HuH-7 (cell line): ENCODE measurements around the gene ADAMTSL1.

Source experiments
- DNase-seq: peaks from one replicate; pipeline ENCODE4 v3.0.0; 2011; ENCODE audit warnings: low spot score

ADAMTSL1 gene

DNA sequence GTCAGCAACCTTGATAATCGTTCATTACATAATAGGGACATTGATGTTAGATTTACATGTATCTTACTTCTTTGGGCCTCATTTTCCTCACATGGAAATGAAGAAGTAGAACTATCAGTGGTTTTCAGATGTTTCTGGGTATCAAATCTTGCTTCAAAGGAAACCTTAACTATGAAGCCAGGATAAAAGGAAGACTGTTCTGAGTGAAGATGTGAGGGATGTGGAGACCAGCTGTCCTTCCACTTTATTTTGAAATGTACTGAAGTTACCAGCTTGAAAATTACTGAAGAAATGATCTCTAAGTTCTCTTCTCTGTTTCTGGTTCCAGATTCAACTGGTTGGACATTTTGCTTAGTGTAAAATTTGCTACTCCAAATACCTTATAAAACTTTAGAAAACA is 186.0 kb downstream of the ADAMTSL1 start:
- no peak for DNase-seq

DNA sequence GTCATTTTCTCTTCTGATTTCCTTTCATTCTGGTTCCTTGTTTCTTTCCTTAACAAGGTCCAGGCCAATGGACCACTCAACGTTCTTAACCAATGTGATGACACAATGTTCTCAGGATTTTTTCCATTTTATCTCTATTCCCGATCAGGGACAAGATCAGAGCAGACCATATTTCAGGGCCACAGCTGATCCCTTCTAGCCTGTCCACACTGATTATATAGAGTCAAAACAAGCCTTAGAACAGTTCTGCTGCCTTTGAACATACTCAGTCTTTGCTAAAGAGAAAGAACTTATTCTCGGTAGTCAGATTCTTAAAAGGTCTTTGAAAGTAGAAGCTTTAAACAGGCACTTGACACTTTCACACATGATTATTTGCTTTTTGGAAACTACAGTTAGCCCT is 188.4 kb downstream of the ADAMTSL1 start:
- DNase-seq, result no peak

DNA sequence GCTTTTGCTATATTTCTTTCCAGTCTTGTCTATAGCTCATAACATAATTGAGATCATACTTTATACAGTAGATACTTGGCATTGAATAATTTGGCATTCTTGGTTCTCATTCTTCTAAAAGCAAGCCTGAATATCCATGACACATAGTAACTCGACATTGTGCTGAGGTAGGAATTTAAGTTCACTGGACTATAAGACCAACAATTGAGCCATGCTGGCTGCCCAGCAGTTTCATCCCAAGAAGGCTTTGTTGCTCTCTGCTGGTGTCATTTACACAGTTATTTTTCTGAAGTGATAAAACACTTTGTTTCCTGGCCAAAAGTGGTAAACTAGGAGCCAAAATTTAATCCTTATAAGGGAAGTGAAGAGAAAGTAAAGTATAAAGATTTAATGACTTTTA is 192.0 kb downstream of the ADAMTSL1 start:
- no peak for DNase-seq

DNA sequence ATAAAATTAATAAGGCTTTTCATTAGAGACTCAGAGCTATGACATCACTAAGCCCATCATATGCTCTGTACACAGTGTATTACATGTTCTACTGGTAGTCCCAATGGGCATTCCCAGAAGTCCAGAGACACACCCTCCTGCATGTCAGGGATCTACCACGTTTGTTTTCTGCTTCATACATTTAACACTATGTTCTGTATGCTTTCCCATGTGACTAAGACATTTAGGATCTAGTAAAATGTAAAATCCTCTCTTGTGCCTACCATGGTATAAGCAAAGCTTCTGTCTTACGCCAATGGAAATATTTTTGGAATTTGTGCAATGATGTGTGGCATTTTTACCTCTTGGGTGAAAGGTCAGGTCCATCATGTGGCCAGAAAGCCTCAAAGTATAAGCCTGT is 192.4 kb downstream of the ADAMTSL1 start:
- no peak for DNase-seq

DNA sequence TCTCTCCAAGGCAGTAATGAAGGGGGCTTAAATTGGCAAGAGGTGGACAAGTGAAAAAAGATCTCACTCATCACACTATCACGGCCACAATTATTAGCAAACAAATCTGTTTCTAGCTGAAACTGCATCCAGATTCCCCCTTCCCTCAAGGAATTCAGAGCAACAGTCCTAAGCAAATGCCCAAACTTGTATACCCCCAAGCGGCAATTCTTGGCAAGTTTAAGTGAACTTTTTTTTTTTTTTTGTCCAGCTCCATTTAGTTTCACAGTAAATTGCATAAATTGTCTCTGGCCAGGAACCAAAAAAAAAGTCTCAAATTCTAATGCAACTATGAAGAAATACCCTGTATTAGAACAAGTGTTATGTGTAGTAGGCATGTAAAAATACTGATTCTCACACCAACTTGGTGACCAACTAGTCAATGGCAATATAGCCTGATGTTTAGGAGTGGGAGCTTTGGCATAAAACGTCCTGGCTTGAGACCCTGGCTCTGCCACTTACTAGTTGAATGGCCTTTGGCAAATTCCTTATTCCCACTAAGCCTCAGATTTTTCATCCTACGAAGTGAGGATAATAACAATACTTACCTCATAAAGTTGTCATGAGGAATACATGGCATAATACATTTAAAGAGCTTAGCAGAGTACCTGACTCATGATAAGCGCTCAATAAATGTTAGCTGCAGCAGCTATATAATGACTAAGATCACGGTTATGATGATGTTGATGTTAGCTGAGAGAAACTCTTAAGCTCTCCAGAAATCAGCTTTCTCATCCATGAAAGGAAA is 193.2 kb downstream of the ADAMTSL1 start:
- DNase-seq, result no peak

DNA sequence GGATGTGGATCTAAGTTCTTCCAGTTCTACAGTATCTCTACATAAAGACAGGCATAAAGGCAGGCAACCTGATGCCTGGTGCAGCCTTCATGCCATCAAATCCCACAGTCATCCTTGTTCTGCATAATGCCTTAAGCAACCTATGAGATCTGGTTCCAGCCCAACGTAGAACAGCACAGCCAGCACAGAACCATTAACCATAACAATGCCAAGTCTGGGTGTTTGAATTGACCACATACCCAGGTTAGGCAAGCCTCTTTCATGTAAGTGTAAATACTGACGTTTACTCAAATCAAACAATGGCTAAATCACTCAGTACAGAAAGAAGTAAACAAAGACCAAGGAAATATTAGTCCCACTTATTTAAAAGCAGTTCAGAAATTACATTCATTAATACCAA is 195.0 kb downstream of the ADAMTSL1 start:
- DNase-seq, result no peak

DNA sequence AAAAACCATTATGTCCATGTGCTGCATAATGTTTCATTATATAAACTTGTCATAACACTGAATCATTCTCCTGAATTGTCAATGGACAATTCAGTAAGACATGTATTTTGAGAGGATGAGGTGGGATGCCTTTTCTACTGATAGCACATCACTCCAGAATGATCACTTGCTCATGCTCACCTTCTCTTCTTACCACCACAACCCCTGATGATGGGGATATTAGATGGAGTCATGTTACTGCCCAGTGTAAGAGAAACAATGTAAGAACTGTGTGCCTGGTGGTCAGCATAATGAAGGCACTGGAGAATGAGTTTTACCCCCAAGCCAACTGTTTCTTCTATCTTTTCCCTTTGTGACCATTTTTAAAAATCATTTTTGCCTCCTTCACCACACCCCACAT is 198.8 kb downstream of the ADAMTSL1 start:
- no peak for DNase-seq

DNA sequence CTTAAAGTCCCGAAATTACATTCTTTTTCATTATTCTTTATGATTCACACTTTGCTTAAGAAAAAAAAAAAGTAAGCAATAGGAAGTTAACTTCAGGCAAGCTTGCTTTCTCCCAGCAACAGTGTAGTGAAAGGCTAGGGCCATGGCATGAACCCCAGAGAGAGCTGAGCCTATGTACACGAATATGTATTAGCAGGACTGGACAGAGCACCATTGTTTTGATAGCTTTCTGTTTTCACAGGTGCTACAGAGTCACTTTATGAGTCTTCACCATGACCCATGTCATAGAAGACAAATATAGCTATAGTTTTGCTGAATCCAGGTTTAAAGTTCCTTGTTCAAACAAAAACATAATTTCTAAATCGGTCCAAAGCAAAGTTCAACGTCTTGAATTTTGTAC is 199.2 kb downstream of the ADAMTSL1 start:
- no peak for DNase-seq

DNA sequence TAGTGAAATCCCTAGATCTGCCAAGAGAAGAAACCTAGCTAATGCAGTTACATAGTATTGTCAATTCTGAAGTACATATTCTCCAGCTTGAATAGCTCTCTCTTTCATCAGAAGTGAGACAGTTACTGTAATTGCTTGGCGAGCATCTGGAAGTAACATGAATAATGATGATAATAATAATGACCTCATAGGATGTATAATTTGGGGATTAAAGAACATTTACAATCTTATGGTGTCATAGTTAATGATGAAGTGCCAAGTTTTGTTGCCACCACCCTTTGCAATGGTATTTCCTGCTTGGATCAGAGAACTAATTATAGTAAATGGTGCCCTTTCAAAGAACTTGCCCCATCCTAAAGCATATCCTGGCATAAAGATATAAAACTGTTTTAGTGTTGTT is 201.4 kb downstream of the ADAMTSL1 start:
- DNase-seq, result no peak

DNA sequence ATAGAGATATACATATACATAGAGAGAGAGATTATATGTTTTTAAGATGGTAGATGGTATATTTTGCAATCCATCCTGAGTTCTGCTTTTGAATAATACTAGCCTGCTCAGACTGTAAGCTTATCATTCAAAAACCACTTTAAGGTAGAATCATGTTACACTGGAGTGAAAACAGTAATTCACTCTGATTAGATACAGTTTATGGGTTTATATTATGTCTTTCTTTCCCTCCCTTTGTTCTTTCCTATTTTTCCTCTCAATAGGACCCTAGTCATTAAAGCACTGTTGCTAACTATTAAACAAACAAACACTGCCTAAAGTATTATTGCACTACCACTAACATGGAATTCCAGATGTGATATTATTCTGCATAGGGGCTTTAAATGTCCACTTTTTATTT is 202.0 kb downstream of the ADAMTSL1 start:
- no peak for DNase-seq

DNA sequence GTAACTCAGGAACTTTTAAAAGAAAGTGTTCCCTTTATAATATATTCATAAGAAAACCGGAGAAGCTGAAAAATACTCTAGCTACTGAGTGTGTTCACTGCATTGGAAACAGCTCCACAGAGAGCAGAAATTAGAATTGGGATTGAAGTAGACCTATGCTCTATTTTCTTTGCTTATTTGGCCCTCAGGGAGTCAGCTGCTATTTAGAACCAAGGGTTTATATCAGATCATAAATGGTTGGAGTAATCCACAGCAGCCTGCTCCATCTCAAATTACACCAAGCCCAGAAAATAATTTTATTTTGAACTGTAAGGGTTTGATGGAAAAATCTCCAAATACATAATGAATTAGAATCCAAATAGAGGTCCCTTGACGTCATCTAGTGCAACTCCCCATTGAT is 202.6 kb downstream of the ADAMTSL1 start:
- no peak for DNase-seq

DNA sequence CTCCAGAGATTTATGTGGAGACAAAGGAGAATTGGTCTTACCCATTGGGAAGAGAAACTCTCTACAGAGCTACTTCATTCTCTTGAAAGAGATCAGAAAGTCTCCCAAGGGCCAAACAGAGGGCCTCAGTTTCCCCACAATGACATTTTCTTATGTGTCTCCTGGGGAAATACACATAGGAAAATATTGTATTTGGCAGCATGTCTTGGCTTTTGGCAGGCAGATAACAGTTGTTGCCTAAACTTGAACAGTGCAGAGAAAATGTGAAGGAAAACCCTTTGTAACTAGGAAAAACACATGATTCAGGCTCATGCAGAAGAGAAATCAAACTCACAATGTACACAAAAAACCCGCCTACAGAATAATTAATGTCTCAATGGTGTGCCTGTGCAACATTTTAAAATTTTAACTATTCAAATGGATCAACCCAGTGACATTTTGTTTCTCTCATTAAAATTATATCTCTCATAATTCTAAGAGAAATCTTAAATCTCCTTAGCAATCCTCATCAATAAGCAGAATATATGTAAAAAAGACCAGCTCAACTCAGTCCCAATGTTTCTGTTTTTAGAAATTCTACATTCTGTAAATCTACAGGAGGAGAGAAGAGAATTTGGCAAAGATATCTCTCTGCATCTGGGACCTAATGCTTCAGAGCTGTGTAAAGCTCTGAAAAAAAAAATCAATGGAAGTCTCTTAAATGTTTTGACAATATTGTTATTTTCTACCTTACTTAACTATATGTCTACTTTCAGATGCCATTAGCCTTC is 205.1 kb downstream of the ADAMTSL1 start:
- no peak for DNase-seq

DNA sequence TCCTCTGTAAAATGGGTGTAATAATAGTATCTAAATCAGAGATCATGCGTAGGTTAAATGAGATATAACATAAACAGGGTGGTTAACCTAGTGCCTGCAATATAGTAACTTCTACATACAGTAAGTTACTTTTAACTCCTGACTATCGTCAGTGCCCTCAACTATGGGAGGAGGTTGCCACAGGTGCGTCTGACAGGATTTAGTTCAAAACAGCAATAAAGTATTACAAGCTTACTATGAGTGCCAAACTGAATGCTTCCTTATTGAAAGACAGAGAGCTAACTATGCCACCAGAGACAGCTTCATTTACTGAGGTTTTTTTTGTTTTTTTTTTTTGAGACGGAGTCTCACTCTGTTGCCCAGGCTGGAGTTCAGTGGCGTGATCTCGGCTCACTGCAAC is 209.0 kb downstream of the ADAMTSL1 start:
- DNase-seq, result no peak

DNA sequence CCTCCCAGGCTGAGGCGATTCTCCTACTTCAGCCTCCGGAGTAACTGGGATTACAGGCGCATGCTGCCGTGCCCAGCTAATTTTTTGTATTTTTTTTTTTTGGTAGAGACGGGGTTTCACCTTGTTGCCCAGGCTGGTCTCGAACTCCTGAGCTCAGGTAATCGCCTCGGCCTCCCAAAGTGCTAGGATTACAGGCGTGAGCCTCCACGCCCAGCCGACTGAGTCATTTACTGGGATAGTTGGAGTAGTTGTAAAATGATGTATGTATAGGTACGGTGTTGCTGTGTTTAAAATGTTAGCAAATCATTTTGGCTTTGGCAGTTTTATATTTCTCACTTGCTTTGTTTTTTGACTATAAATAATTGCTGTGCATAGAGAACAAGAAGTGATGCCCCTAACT is 209.4 kb downstream of the ADAMTSL1 start:
- no peak for DNase-seq

DNA sequence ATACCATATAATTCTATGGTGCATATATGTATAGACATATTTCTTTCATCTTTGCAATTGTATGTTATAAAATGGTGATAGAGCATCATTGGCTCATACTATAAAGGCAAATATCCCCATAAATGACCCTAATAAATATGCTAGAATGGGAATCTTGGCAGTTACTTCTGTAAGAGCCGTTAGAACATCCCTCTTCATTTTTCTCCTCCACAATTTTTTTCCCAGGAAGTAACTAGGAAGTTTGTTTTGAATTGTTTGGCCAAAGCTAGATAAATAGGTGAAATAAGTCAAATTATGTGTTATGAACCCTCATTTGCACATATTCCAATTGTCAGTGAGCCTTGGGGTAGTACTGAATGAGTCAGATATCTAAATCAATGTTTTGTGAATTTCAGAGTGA is 209.9 kb downstream of the ADAMTSL1 start:
- no peak for DNase-seq

DNA sequence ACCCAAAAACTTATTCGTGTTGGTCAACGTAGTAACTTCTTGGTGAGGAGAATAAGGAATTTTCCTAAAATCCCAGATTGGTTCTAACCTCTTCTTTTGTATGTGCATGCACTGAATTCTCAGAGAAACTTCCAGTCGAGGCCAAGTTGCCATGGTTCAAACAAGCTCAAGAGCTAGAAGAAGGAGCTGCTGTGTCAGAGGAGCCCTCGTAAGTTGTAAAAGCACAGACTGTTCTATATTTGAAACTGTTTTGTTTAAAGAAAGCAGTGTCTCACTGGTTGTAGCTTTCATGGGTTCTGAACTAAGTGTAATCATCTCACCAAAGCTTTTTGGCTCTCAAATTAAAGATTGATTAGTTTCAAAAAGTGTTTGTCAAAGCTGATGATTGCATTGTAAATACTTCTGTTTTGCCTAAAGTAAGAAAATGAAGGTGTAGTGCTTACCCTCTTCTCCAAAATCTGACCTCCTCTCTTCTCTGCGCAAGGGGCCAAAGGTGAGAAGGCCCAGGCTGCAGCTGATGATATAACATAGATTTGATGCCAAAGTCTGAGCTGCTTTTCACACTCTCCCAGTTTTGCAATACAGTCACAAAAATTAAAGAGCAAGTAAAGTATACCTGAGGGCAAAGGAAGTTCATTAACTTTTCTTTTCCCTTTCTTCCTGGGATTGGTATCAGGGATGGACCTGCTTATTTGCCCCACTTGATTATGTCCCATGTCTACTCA is 210.8 kb downstream of the ADAMTSL1 start:
- no peak for DNase-seq

DNA sequence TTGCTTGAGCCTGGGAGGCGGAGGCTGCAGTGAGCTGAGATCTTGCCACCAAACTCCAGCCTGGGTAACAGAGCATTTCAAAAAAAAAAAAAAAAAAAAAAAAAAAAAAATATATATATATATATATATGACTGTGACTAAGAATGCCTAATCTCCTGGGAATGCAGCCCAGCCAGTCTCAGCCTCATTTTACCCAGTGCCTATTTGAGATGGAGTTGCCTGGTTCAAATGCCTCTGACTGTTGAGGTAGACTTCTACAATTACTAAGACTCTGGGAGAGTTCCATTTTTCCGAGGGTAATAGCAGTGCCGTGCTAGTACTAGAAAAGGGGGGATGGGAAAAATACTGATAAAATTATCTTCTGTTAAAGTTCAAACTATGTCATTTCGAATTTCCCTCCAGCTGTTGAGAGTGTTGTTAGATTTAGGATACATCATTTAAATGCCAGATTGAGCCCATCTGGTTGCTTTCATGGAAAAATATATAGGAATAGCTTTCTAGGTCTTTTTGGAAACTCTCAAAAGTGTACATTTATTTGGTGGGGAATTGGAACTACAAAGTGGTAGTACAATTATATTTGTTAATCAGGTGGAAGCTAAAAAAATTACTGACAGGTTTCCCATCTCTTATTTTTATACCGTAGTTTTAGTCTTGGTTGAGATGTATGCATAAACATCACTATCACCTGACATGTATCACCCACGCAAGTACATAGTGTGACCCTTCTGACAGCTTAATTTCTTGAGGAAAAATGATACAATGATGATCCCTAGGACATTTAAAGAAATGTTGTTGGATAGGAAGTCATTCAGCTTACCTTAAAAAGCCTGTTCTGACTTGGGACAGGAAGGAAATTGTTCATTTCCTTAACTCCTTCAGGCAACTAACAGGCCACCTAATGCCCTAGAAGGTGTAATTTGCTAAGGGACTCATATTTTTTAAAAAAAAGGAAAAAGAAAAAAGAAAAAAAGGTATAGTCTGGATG is 214.9 kb downstream of the ADAMTSL1 start:
- no peak for DNase-seq

DNA sequence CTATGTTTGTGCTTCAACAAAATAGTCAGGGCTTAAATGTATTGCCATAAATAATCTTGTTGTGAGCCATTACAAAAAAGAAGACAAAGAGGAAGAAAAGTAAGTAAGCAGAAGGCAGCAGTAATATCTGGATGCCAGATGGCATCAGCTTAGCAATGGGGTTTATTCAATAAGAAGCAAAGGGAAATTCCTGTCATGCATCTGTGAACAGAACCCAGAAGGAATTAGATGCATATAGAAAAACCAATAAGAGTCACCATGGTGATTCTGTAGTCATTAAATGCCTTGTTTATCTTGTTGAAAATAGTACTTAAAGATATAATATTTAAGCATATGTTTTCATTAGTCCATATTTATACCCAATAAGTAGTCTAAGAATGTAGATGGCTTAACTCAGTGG is 216.0 kb downstream of the ADAMTSL1 start:
- no peak for DNase-seq

DNA sequence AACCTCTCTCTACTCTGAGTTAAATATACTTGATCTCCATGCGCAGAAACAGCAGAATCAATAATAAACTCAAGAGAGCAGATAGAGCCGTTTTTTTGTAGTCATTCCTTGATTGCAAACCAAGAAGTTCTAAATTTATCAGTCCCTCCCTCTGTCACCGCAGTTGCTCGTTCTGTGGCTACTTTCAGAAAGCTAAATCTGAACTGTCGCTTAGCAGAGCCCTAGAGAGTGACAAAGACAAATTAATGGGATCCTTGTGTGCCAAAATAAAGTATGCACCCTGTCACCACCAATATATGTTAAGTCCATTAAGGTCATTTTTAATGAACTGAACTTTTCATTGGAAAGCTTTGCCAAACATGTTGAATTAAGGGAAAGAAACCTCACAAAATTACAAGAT is 218.3 kb downstream of the ADAMTSL1 start:
- DNase-seq, result no peak

DNA sequence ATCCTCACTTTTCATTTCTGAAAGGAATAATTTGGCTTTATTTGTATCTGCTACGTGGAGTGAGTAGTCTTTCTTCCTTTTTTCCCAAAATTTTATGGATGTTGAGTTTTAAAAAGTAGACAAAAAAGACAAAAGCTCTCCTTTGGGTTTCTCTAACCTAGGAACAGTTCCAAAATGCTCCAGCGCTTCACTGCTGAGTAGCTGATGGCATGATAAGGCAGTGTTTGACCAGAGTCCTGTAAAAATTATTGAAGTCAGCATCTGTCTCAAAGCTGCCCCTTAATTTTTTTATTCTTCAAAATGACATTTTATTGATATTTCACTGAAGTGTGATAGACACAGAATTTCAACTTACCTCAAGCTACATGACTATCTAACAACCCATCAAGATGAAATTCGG is 219.0 kb downstream of the ADAMTSL1 start:
- no peak for DNase-seq

DNA sequence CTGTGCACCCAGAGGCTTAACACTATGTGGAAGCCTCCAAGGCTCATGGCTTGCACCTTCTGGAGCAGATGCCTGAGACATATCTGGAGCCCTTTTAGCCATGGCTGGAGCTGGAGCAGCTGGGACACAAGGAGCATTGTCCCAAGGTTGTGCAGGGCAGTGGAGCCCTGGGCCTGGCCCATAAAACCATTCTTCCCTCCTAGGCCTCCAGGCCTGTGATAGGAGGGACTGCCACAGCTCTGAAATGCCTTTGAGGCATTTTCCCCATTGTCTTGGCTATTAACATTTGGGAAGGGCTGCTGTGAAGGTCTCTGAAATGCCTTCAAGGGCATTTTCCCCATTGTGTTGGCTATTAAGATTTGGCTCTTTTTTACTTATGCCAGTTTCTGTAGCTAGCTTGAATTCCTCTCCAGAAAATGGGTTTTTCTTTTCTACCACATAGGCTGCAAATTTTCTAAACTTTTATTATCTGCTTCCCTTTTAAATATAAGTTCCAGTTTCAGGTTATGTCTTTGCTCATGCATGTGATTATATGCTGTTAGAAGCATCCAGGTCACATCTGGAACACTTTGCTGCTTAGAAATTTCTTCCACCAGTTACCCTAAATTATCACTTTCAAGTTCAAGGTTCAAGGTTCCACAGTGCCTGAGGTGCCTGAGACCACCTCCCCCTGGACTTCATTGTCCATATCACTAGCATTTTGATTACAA is 221.2 kb downstream of the ADAMTSL1 start:
- DNase-seq, result no peak
